Measurements from ENCODE around the gene CACNB2.

CACNB2 gene

DNA sequence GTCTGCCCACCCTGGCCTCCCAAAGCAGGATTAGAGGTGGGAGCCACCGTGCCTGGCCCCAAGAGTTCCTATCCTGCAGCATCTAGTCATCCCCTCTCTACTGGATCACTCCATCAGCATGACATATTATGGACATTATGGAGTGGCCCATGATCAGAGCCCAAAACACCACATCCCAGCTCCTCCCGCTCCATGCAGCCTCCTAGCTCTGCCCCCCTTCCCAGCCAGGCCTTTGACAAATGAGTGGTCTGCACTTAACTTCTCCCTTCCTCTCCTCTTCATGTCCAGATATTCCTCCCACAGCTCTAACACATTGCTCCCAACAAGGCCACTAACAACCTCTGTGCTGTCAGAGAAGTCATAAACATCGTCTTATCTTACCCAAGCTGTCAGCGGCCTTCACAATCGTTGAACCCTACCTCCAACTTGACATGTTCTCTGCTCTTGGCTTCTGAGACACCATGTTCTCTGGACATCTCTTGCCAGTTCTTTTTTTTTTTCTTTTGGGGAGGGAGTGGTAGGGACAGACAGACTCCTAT is 323.5 kb downstream of the CACNB2 start:
- Mint-ChIP-seq H3K4me3 (no peak overlapping the region), H3K4me1 (no peaks in the 10 kb centered on the region), H3K27ac (no peak overlapping the region), H3K9me3 (no peaks in the 10 kb centered on the region), H3K36me3 (no peaks in the 10 kb centered on the region)
- ATAC-seq (no peak), DNase-seq (ENCODE audit: low spot score in 2 of 2) (no peak)

DNA sequence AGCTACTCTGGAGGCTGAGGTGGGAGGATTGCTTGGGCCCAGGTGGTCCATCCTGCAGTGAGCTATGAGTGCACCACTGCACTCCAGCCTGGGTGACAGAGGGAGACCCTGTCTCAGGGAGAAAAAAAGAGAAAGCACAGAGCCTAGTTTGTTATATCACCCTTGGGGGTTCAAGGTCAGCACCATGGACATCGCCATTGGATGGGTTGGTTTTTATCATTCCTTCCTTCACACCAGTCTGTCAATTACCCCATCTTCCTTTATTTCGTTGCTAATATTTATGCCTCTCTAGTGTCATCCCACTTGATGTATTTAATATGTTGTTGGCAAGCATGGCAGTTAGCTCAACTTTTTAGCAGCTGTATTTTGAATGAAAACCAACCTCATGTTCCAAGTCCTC is 328.9 kb downstream of the CACNB2 start:
- no peak overlapping the region for H3K27ac Mint-ChIP-seq
- no peaks in the 10 kb centered on the region for H3K36me3 Mint-ChIP-seq
- H3K4me3 Mint-ChIP-seq, result no peak overlapping the region
- DNase-seq (ENCODE audit: low spot score in 2 of 2), result no peak
- H3K4me1 Mint-ChIP-seq, result no peaks in the 10 kb centered on the region
- ATAC-seq, result no peak
- H3K9me3 Mint-ChIP-seq, result no peaks in the 10 kb centered on the region

DNA sequence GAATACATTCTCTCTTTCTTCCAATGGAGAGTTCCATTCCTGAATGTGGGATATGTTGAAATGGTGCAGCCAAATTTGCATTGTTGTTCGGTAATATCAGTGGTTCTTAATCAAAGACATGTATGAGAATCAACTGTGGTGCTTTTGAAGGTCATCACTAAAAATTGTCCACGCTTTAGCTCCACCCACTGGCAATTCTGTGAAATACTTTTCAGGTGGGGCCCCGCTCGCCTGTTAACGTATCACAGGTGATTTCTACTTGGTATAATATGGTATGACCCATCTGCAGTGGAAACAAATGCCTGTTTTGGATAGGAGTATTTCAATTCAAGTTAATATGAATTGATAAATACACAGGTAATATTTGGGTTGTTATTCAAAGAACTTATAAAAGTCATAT is 332.8 kb downstream of the CACNB2 start:
- Mint-ChIP-seq H3K36me3 (no peaks in the 10 kb centered on the region), H3K27ac (no peak overlapping the region), H3K4me3 (no peak overlapping the region), H3K4me1 (no peaks in the 10 kb centered on the region), H3K9me3 (no peaks in the 10 kb centered on the region)
- ATAC-seq, result no peak
- no peak for DNase-seq (ENCODE audit: low spot score in 2 of 2)

DNA sequence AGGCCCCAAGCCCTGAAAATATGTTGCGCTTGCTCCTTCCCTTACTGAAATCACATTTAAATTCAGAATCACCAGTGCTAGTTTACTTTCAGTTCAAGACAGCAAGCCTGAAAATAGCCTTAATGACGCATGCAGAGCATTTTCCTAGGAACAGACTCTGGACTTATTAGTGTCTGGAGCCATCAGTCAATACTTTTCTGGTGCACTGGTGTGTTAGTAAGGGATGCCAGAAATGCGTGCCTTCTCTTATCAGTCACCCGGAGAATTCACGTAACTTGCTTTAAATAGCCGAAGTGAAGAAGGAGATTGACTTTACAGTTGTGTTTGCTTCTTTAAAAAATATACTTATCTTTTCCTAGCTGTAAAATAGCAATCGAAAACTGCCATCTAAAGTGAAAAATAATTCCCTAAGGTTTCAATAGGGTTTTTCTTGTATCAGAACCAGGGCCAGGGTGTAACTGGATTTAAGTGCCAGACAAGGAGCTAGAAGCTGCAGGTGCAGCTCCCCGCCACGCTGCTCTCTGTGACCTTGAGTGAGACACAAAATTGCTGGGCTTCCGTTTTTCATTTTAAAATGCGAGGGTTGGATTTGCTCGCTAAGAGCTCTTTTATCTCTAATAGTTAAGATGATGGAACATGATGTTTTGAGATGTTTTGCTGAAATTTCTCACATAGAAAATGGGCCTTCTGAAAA is 333.3 kb downstream of the CACNB2 start:
- no peak for DNase-seq (ENCODE audit: low spot score in 2 of 2)
- no peaks in the 10 kb centered on the region for H3K4me1 Mint-ChIP-seq
- H3K27ac Mint-ChIP-seq, result no peak overlapping the region
- H3K4me3 Mint-ChIP-seq, result no peak overlapping the region
- no peaks in the 10 kb centered on the region for H3K36me3 Mint-ChIP-seq
- H3K9me3 Mint-ChIP-seq, result no peaks in the 10 kb centered on the region
- ATAC-seq, result no peak

DNA sequence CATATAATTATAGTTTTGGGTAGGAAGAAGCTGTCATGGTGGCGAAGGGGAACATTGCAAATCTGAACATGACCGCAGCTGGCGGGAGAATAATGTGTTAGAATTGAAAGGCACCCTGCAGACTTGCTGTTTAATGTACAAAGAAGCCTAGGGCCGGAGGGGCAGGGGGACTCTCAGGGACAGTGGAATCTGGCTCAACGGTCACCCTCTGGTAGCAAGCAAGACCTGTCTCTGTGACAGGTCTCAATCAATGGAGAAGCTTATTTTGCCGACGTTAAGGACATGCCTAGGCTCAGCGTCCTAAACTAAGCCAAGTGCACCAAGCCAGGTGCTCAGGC is 333.9 kb downstream of the CACNB2 start:
- DNase-seq (ENCODE audit: low spot score in 2 of 2) (no peak), ATAC-seq (no peak)
- H3K36me3 Mint-ChIP-seq, result no peaks in the 10 kb centered on the region
- H3K27ac Mint-ChIP-seq, result no peak overlapping the region
- H3K4me1 Mint-ChIP-seq, result no peaks in the 10 kb centered on the region
- no peaks in the 10 kb centered on the region for H3K9me3 Mint-ChIP-seq
- no peak overlapping the region for H3K4me3 Mint-ChIP-seq

DNA sequence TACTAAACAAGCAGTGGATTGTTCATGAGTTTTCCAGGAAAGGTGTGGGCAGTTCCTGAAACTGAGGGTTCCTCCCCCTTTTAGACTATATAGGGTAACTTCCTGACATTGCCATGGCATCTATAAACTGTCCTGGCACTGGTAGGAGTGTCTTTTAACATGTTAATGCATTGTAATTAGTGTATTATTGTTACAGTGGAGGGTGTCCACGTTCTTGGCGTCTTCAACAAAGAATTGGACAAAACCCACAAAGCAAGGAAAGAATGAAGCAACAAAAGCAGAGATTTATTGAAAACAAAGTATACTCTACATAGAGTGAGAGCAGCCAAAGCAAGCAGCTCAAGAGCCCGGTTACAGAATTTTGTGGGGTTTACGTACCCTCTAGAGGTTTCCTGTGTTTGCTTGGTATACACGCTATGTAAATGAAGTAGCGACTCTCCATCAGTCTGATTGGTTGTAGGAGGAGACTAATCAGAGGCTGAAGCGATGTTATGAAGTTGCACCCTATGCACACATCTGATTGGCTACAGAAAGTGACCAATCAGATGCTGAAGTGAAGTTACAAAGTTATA is 335.9 kb downstream of the CACNB2 start:
- Mint-ChIP-seq H3K27ac (no peak overlapping the region), H3K9me3 (no peaks in the 10 kb centered on the region), H3K36me3 (no peaks in the 10 kb centered on the region), H3K4me3 (no peak overlapping the region), H3K4me1 (no peaks in the 10 kb centered on the region)
- ATAC-seq (no peak), DNase-seq (ENCODE audit: low spot score in 2 of 2) (no peak)

DNA sequence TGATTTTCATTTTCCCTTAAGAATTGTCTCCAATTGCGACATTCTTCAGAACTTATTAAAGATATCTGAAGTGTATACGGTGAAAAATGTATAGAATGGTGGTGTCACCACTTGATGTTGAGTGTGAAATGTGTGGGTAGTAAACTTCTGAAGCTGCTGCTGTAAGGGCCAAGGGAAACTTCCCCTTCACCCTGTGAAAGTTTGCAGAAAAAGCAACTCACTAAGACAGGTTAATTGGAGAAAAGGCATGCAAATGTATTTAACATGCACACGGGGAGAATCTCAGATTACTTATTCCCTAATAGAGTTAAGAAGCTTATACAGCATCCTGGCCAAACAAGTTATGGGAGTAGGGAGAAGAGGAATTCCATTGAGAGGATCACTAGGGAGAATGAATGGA is 338.1 kb downstream of the CACNB2 start:
- Mint-ChIP-seq H3K27ac (no peak overlapping the region), H3K36me3 (no peaks in the 10 kb centered on the region)

DNA sequence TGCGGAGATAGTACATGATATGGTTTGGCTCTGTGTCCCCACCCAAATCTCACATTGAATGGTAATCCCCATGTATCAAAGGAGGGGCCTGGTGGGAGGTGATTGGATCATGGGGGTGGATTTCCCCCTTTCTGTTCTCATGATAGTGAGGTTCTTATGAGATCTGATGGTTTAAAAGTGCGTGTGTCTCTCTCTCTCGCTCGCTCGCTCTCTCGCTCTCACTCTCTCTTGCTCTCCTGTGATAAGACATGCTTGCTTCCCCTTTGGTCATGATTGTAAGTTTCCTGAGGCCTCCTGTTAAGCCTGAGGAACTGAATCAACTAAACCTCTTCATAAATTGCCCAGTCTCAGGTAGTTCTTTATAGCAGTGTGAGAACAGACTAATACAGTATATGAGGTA is 339.3 kb downstream of the CACNB2 start:
- H3K4me3 Mint-ChIP-seq, result no peak overlapping the region
- no peaks in the 10 kb centered on the region for H3K4me1 Mint-ChIP-seq
- no peak overlapping the region for H3K27ac Mint-ChIP-seq
- no peaks in the 10 kb centered on the region for H3K9me3 Mint-ChIP-seq
- no peak for DNase-seq (ENCODE audit: low spot score in 2 of 2)
- H3K36me3 Mint-ChIP-seq, result no peaks in the 10 kb centered on the region
- no peak for ATAC-seq

More for the DNA sequence above, 338.1 kb downstream of the CACNB2 start:
- Mint-ChIP-seq H3K9me3 (no peaks in the 10 kb centered on the region), H3K4me3 (no peak overlapping the region), H3K4me1 (no peaks in the 10 kb centered on the region)
- ATAC-seq (no peak), DNase-seq (ENCODE audit: low spot score in 2 of 2) (no peak)

DNA sequence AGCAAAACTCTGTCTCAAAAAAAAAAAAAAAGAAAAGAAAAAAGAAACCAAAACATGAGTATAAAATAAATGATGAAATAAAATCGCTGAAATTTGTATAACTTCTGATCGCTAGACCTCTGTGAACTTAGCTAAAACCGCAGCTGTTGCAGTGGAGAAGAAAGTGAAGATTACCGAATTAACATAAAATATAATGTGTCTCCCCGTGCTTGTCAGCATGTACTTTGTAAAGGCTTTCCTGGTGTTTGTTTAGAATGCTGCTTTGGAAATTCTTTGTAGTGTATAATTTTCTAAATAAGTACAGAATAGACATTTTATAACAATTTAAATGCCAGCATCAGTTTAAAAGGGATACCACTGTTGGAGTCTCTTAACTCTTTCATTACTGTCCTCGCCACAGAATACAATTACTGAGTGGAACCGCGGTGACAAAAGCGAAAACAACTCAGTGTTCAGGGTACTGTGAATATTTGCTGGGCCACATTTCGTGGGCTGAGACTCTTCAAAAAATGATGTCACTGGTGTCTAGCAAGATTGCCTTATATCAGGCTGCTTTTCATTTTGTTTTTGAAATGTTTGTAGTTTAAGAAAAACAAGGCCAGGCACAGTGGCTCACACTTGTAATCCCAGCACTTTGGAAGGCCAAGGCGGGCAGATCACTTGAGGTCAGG is 343.4 kb downstream of the CACNB2 start:
- no peak for DNase-seq (ENCODE audit: low spot score in 2 of 2)
- no peak overlapping the region for H3K4me3 Mint-ChIP-seq
- H3K9me3 Mint-ChIP-seq, result no peaks in the 10 kb centered on the region
- no peak overlapping the region for H3K27ac Mint-ChIP-seq
- H3K4me1 Mint-ChIP-seq, result no peaks in the 10 kb centered on the region
- ATAC-seq, result no peak
- H3K36me3 Mint-ChIP-seq, result no peaks in the 10 kb centered on the region

DNA sequence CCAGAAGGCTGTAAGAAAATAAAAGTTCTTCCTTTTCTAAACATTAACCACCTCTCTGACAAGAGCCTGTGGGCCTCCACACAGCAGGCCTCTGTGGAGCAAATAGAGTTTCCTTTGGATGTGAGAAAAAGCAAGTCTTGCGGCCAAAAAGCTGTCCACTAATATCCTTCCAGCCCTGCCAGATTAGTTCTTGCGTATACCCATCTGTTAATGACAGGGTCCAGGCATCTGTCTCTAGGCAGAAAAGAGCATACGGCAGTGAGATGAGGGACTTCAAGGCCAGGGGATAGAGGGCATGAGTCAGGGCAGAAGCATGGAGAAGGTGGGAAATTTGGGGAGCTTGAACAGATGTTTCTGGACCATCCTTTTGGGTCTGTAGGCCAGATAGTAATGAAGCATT is 346.2 kb downstream of the CACNB2 start:
- ATAC-seq (no peak), DNase-seq (ENCODE audit: low spot score in 2 of 2) (no peak)
- Mint-ChIP-seq H3K4me1 (no peaks in the 10 kb centered on the region), H3K9me3 (no peaks in the 10 kb centered on the region), H3K36me3 (no peaks in the 10 kb centered on the region), H3K27ac (no peak overlapping the region), H3K4me3 (no peak overlapping the region)

DNA sequence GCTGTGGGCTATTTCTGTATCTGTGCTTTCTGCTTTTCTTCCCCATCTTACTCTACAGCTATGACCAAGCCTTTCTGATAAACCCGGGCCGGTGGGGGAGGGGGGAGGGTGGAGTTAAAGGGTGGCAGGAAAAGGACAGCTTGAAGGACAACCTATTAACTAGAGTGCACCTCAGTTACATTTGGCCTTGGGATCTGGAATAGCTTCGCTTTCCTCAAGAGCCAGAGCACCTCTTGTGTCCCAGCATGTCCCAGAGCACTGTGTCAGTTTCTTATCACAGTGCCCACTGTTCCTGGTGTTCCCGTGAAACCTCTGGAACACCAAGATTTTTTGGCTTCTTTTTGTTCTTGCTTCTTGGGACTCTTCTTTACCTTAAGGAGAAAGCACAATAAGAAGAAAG is 350.5 kb downstream of the CACNB2 start:
- H3K9me3 Mint-ChIP-seq, result no peaks in the 10 kb centered on the region
- H3K4me3 Mint-ChIP-seq, result no peak overlapping the region
- ATAC-seq, result no peak

DNA sequence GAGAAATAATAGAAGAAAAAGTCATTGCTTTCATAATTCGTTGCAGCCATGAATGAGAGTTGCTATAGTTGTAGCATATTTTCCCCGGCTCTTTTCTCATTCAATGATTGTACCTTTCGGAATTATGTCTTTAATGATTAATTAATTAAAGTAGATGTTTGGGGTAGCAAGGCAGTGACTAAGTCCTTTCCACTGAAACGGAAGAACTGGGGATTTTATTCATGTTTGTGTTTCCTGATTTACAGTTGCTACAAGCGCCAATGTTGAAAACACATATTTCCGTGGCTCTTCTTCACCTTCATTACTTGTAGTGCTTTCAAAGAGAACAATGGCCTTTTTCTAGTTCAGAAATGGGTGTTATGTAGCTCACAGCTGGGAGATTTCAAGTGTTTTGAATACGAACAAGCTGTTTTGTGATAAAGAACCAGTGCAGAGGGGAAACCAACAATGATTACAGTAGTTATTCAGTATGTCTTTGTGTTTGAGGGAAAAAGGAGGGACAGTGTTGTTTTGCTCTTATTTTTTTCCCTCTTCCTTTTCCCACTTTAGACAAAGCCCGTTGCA is 357.7 kb downstream of the CACNB2 start:
- no peaks in the 10 kb centered on the region for H3K4me1 Mint-ChIP-seq
- H3K9me3 Mint-ChIP-seq, result no peaks in the 10 kb centered on the region
- H3K4me3 Mint-ChIP-seq, result no peak overlapping the region
- H3K27ac Mint-ChIP-seq, result no peak overlapping the region
- DNase-seq (ENCODE audit: low spot score in 2 of 2) (no peak), ATAC-seq (no peak)
- no peaks in the 10 kb centered on the region for H3K36me3 Mint-ChIP-seq

More for the DNA sequence above, 350.5 kb downstream of the CACNB2 start:
- no peaks in the 10 kb centered on the region for H3K4me1 Mint-ChIP-seq
- no peaks in the 10 kb centered on the region for H3K36me3 Mint-ChIP-seq
- no peak overlapping the region for H3K27ac Mint-ChIP-seq
- no peak for DNase-seq (ENCODE audit: low spot score in 2 of 2)

DNA sequence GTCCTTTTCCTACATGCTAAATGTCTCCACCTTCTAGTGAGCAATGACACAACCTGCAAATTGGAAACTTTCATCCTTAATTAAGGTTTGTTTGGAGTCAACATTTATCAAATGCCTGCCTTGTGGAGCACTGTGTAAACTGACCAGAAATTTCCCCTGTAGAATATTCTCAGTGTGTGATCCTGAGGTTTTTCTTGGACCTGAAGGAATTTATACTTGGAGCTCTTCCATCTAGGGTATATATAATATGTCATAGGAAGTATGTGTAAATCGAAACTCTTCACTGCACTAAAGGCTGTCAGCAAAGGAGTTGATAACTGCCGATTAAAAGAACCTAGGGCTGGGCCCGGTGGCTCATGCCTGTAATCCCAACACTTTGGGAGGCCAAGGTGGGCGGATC is 358.8 kb downstream of the CACNB2 start:
- H3K27ac Mint-ChIP-seq, result no peak overlapping the region
- H3K9me3 Mint-ChIP-seq, result no peaks in the 10 kb centered on the region
- no peak for ATAC-seq
- no peaks in the 10 kb centered on the region for H3K36me3 Mint-ChIP-seq
- no peaks in the 10 kb centered on the region for H3K4me1 Mint-ChIP-seq
- DNase-seq (ENCODE audit: low spot score in 2 of 2), result no peak
- H3K4me3 Mint-ChIP-seq, result no peak overlapping the region

DNA sequence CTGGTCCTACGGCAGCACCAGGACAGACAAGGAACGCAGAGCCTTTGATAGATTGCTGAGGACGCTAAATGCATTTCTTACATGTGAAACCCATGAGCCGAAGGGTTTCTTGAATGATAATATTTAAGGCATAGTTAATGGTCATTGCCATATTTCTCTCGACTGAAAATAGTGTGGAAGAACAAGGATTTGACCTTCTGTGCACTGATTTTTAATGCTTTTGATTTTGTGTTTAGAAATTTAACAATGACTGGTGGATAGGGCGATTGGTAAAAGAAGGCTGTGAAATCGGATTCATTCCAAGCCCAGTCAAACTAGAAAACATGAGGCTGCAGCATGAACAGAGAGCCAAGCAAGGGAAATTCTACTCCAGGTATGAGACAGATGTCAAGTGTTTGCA is 360.4 kb downstream of the CACNB2 start:
- Mint-ChIP-seq H3K36me3 (no peaks in the 10 kb centered on the region), H3K9me3 (no peaks in the 10 kb centered on the region), H3K4me3 (no peak overlapping the region), H3K27ac (no peak overlapping the region), H3K4me1 (no peaks in the 10 kb centered on the region)
- no peak for DNase-seq (ENCODE audit: low spot score in 2 of 2)
- no peak for ATAC-seq

DNA sequence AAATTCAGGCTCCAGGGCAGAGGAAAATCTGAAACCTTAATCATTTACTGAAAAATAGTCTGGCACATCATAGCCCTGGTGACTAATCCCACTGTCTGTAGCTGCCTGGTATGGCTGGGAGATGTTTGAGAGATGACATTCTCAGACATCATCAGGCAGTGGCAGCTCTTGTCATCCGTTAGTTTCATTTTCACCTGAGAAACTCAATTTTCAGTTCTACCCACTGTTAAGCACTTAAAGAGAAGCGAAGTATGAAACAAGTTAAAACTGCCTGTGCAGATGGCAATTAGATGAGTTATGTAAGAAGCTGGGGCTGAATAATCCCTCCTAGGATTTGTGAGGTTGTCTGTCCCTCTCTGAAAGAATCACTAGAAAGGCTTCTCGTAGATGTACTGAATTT is 361.0 kb downstream of the CACNB2 start:
- Mint-ChIP-seq H3K27ac (no peak overlapping the region), H3K4me1 (no peaks in the 10 kb centered on the region), H3K9me3 (no peaks in the 10 kb centered on the region), H3K4me3 (no peak overlapping the region), H3K36me3 (no peaks in the 10 kb centered on the region)
- peak; percentile 79 for ATAC-seq
- DNase-seq (ENCODE audit: low spot score in 2 of 2), result no peak

DNA sequence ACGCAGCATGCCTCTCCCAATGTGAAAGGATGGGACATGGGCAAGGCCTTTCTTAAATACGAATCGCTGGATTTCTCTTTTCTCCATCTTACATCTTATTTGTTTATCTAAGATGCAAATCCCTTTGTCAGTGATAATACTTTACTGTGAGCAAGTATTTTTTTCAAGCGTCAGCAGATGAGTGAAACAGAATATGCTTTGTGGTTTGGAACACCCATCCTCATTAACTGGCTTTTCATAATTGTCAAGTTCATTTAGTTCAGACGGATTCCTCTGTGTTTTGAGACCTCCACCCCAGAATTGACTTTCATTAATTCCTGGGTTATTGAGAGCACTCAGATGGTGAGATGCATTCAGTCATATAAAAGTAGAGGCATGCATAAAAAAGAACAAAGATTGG is 361.4 kb downstream of the CACNB2 start:
- DNase-seq (ENCODE audit: low spot score in 2 of 2) (no peak), ATAC-seq (no peak)
- Mint-ChIP-seq H3K4me3 (no peak overlapping the region), H3K27ac (no peak overlapping the region), H3K36me3 (no peaks in the 10 kb centered on the region), H3K4me1 (no peaks in the 10 kb centered on the region), H3K9me3 (no peaks in the 10 kb centered on the region)

All from stimulated activated effector memory CD8-positive, alpha-beta T cell treated with anti-CD3 and anti-CD28 coated beads, Interleukin-12 subunit alpha, Interleukin-12 subunit beta, amount 100 ng/mL, for 72 hours (primary cell).